Skeletal muscle satellite cell (primary cell): ENCODE results near the gene UBQLN1.

Source experiments
- H3K27me3 ChIP-seq: 2 replicates; pipeline ENCODE4 v1.7.0; 2013; ENCODE audit warnings: low read length; ENCODE audit not compliant: control insufficient read depth, insufficient read depth
- H3K36me3 ChIP-seq: 2 replicates; pipeline ENCODE4 v1.7.0; 2013; ENCODE audit warnings: mild to moderate bottlenecking, control low read depth, low read length; ENCODE audit not compliant: insufficient read depth
- H3K4me1 ChIP-seq: 2 replicates; pipeline ENCODE4 v1.7.0; 2013; ENCODE audit warnings: low read length; ENCODE audit not compliant: control insufficient read depth, insufficient read depth
- H3K4me2 ChIP-seq: 2 replicates; pipeline ENCODE4 v1.7.0; 2013; ENCODE audit warnings: mild to moderate bottlenecking, low read length
- H3K4me3 ChIP-seq: 2 replicates; pipeline ENCODE4 v1.7.0; 2013; ENCODE audit warnings: low read length
- H3K9ac ChIP-seq: 2 replicates; pipeline ENCODE4 v1.7.0; 2013; ENCODE audit warnings: mild to moderate bottlenecking, low read depth, low read length, moderate library complexity
- H3K9me3 ChIP-seq: replicated peaks from 2 replicates; pipeline ENCODE4 v1.7.0; 2013; ENCODE audit warnings: mild to moderate bottlenecking, control low read depth, low read length

The UBQLN1 gene

DNA sequence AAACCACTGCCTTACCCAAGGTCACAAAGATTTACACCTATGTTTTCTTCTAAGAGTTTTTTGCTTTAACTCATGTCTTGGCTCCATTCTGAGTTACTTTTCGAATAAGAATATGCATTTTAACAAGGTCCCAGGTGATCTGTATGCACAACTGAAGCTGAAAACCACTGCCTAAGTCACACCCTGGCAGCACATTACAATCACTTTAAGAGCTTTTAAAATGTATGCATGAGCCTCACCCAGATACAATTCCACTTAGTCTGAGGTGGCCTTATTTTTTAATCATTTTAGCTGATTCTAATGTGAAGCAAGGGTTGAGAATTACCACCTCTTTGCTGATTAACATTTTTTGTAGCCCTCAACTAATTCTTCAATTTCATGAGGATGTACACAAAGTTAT, 55.3 kb downstream of the UBQLN1 start:
- Histone ChIP-seq H3K27me3 (no peaks in the 10 kb centered on the region), H3K4me1 (no peaks in the 10 kb centered on the region), H3K4me3 (no peak overlapping the region), H3K9me3 (no peaks in the 10 kb centered on the region), H3K9ac (no peak overlapping the region), H3K36me3 (peaks cover 52% of the 10 kb centered on the region), H3K4me2 (no peak overlapping the region)

DNA sequence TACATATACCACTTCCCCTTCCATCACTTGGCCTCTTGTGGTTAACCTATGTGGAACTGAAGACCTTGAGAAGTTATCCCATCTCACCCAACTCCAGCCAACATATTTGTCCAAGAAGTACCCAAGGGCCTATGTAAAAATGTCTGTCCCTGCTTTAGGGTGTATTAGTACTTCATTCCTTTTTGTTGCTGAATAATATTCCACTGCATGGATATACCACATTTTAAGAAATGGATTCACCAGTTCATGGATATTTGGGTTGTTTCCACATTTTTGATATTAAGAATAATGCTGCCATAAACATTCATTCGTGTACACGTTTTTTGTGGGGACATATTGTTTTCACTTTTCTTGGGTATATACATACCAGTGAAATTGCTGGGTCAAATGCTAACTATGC, 56.2 kb downstream of the UBQLN1 start:
- no peak overlapping the region for H3K4me2 ChIP-seq
- no peaks in the 10 kb centered on the region for H3K4me1 ChIP-seq
- peaks cover 51% of the 10 kb centered on the region for H3K36me3 ChIP-seq
- H3K4me3 ChIP-seq, result no peak overlapping the region
- no peak overlapping the region for H3K9ac ChIP-seq
- H3K9me3 ChIP-seq, result no peaks in the 10 kb centered on the region
- H3K27me3 ChIP-seq, result no peaks in the 10 kb centered on the region

DNA sequence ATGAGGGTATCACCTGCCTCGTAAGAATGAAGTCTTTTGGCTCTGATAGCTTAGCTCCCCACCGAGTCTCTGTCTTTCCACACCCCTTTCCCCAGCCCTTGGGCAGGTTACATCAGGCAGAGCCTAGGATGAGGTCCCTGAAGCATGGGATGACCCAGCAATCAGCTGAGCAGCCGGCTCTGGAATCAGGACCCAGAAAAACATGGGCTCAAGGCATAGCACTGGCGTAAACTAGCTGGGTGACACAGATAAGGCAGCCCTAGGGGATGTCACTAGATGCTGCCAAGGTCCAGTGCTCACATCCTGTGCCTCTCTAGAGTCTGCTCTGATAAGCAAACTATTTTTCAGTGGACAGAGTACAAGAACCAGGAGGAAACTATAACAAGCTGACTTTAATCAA, 58.2 kb downstream of the UBQLN1 start:
- H3K4me2 ChIP-seq, result no peak overlapping the region
- H3K4me1 ChIP-seq, result no peaks in the 10 kb centered on the region
- H3K27me3 ChIP-seq, result no peaks in the 10 kb centered on the region
- no peaks in the 10 kb centered on the region for H3K9me3 ChIP-seq
- H3K4me3 ChIP-seq, result no peak overlapping the region
- no peak overlapping the region for H3K9ac ChIP-seq
- H3K36me3 ChIP-seq, result peaks cover 48% of the 10 kb centered on the region

DNA sequence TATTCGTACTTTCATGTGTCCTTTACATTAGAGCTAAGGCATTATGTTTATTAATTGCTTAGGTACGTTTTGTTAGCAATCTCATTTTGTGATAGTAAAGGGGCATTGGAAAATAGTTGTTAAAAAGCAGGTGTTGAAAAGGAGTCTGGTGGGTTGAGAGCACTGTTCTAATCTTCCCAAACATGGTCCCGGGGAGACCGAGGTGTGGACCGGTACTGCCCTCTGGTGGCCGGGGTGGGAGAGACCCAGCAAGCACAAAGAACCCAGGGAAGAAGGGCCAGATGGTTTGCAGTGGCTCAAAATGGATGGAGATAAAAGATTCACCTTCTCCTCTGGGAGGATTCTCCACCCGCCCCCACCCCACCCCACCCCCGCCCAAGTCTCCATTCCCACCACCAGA, 58.7 kb downstream of the UBQLN1 start:
- Histone ChIP-seq H3K27me3 (no peaks in the 10 kb centered on the region), H3K9ac (no peak overlapping the region), H3K4me1 (no peaks in the 10 kb centered on the region), H3K36me3 (peaks cover 48% of the 10 kb centered on the region), H3K9me3 (no peaks in the 10 kb centered on the region), H3K4me3 (no peak overlapping the region), H3K4me2 (no peak overlapping the region)

DNA sequence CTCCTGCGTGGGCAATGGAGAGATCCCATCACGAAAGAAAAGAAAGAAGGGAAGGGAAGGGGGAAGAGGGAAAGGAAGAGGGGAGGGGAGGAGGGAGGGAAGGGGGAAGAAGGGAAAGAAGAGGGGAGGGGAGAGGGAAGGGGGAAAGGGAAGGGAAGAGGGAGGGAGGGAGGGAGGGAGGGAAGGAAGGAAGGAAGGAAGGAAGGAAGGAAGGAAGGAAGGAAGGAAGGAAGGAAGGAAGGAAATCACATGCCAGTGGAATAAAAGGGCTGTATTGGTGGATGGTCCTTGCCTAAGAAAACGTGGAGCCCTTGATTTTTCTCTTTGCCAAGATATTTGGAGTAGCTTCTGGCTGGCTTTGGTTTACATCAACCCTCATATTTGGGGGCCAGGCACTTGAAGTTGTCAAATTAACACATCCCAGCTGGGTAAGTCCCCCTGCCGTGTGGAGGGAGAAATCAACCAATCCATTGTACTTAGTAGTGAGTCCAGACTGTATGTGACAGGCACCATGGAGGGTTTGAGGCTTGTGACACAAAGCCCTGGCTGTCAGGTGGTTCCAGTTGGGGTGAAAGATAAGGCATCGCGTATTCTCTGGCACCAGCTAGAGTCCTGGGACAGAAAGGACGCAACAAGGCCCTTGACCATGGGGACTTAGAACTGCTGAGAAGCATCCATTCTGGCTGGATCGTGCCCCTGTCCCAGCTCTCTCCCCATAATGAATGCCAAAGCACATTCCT, 61.1 kb downstream of the UBQLN1 start:
- Histone ChIP-seq H3K9me3 (no peaks in the 10 kb centered on the region), H3K36me3 (peaks cover 35% of the 10 kb centered on the region), H3K9ac (no peak overlapping the region), H3K27me3 (no peaks in the 10 kb centered on the region), H3K4me3 (no peak overlapping the region), H3K4me2 (no peak overlapping the region), H3K4me1 (no peaks in the 10 kb centered on the region)

DNA sequence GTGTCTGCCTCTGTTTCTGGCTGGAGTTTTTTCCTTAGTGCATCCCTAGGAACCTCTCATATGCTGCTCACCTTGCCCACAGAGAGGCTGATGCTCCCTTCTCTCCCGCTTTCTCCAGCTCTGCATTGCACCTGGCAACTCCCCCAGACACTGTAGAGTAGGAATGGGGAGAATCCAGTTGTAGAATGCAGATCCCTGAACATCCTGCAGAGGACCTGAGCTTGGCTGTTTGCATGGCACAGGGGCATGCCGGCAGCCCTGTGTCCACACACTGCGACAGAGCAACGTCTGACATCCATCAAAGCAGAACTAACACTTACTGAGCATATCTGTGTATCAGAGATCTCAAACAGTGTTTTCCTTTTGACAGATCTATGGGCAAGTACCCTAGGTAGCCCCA, 65.0 kb downstream of the UBQLN1 start:
- Histone ChIP-seq H3K4me3 (no peak overlapping the region), H3K36me3 (peaks cover 23% of the 10 kb centered on the region), H3K27me3 (no peaks in the 10 kb centered on the region), H3K4me2 (no peak overlapping the region), H3K9me3 (no peaks in the 10 kb centered on the region), H3K9ac (no peak overlapping the region), H3K4me1 (no peaks in the 10 kb centered on the region)

DNA sequence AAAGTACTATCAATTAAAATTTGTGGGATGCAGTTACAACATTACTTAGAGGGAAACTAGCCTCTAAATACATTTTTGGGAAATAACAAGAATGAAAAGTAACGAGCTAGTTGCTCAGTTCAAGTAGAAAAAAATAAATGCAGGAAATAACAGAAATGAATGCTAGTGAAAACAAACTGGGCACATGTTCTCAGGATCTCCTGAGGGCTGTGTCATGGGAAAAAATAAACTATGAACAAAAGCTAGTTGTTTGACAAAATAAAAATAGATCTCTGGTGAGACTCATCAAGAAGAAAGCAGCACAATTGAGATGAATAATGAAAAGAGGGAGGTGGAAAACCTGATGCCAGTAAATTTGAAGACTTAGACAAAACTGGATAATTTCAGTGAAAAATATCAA, 68.5 kb downstream of the UBQLN1 start:
- Histone ChIP-seq H3K4me2 (no peak overlapping the region), H3K36me3 (peaks cover 6% of the 10 kb centered on the region), H3K27me3 (no peaks in the 10 kb centered on the region), H3K9ac (no peak overlapping the region), H3K4me1 (no peaks in the 10 kb centered on the region), H3K4me3 (no peak overlapping the region), H3K9me3 (no peaks in the 10 kb centered on the region)

DNA sequence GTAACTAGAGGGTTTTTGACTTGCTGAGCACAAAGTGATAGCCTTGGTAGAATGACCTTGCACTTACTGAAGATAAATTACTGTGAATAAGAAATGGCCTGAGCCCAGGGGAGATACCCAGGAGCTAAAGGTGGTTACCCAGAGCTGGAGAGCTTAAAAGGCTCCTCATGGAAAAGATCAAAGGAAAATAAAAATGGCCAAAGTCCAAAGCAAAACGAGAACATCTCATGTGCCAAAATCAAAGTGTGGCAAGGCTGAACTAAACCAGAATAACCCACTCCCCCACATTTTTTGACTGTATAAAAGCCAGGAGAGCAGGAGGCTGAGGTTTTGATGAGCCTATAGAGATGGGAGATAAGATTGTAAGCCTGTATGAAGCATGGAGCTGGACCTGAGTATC, 70.4 kb downstream of the UBQLN1 start:
- Histone ChIP-seq H3K9ac (no peak overlapping the region), H3K27me3 (no peaks in the 10 kb centered on the region), H3K4me3 (no peak overlapping the region), H3K4me1 (no peaks in the 10 kb centered on the region), H3K4me2 (no peak overlapping the region), H3K36me3 (peaks cover 6% of the 10 kb centered on the region), H3K9me3 (no peaks in the 10 kb centered on the region)

DNA sequence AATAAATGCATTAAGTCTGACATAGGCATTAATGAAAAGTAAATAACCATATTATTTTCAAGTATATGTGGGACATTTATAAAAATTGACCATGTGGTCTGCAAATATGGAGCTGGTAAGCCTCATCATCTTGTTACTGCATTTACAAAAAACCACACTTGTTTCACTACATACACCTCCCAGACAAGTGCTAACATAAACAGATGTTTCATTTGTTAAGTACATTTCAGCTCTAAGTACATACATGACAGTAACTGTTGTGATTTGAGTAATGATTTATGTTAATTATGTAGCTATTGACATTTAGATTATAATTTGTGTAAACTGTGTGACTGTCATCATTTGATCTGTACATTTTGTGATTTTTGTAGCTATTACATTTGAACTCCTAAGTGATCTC, 70.9 kb downstream of the UBQLN1 start:
- H3K36me3 ChIP-seq, result peaks cover 5% of the 10 kb centered on the region
- H3K4me2 ChIP-seq, result no peak overlapping the region
- H3K9ac ChIP-seq, result no peak overlapping the region
- no peaks in the 10 kb centered on the region for H3K27me3 ChIP-seq
- H3K4me1 ChIP-seq, result no peaks in the 10 kb centered on the region
- H3K4me3 ChIP-seq, result no peak overlapping the region
- H3K9me3 ChIP-seq, result no peaks in the 10 kb centered on the region

DNA sequence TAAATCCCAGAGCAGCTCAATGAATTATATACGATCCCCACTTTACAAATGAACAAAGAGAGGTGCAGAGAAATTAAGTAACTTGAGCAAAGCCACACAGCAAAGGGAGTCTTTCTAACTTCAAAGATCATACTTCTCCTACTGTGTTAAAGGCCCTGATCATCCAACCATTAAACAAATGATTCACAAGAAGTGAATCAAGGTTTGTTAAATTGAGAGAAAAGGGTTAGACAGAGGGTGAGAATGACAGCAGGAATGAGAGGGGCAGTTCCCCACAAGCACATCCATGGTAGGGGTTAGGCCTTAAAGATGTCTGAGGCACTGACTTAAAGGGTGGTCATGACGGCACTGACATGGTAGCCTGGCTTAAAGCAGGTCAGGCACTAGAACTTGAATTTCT, 74.1 kb downstream of the UBQLN1 start:
- no peaks in the 10 kb centered on the region for H3K4me1 ChIP-seq
- H3K27me3 ChIP-seq, result no peaks in the 10 kb centered on the region
- no peak overlapping the region for H3K4me2 ChIP-seq
- peaks cover 5% of the 10 kb centered on the region for H3K36me3 ChIP-seq
- H3K9me3 ChIP-seq, result no peaks in the 10 kb centered on the region
- no peak overlapping the region for H3K9ac ChIP-seq
- no peak overlapping the region for H3K4me3 ChIP-seq

DNA sequence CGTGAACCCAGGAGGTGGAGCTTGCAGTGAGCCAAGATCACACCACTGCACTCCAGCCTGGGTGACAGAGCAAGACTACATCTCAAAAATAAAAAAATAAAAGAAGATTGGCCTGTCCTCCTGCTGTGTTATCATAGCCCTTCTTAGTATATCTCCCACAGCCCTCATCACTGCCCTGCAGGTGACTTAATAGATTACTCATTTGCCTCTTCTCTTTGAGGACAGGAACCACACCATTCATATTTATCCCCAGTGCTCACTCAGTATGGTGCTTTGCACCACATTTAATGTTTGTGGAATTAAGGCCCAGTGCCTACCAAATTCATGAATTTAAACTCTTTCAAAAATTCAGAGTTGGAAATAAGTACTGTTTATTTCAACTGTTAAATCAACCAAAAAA, 74.5 kb downstream of the UBQLN1 start:
- no peaks in the 10 kb centered on the region for H3K4me1 ChIP-seq
- no peaks in the 10 kb centered on the region for H3K27me3 ChIP-seq
- H3K9ac ChIP-seq, result no peak overlapping the region
- H3K9me3 ChIP-seq, result no peaks in the 10 kb centered on the region
- H3K36me3 ChIP-seq, result peaks cover 6% of the 10 kb centered on the region
- no peak overlapping the region for H3K4me2 ChIP-seq
- no peak overlapping the region for H3K4me3 ChIP-seq

DNA sequence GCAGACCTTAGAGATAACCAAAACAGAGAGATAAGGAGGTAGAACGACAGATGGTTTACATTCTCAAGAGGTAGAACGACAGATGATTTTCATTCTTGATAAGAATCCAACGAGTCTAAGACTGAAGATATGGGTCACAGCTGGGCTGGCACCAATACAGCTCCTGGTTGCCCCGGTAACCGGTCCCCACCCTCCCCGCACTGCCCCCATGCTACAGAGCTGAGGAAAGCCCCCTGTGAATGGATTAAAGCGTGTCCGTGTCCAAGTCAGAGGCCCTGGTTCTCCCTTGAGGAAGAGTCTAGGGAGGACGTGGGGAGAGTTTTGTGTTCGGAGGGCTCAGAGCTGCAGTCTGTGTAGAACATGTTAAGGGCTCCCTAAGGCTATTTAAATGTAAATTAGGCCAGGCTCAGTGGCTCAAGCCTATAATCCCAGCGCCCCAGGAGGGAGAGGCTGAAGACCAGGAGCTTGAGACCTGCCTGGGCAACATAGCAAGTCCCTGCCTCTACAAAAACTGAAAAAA, 76.8 kb downstream of the UBQLN1 start:
- Histone ChIP-seq H3K4me1 (no peaks in the 10 kb centered on the region), H3K9me3 (no peaks in the 10 kb centered on the region), H3K27me3 (no peaks in the 10 kb centered on the region), H3K36me3 (peaks cover 6% of the 10 kb centered on the region), H3K4me3 (no peak overlapping the region), H3K9ac (no peak overlapping the region), H3K4me2 (no peak overlapping the region)
